Measurements from ENCODE around the gene MSN. TPM values are rescaled to one million over a fixed set of nuclear protein-coding genes. Genes with fewer than 3 reads are reported as not detected.
"Not testable (repeated sequence)": the region's sequence is repeated elsewhere in the genome, so short reads cannot be mapped to it uniquely, and the experiment has no call there.

The MSN gene
- polyA plus RNA-seq, 4 donors = 215 to 243 (median 229) TPM

- DNase-seq (ENCODE audit: low read depth in 4 of 4, low spot score in 2 of 4) = no peak
Measured at GRCh38 chrX:65712005-65712806, 44.8 kb downstream of the MSN start.

- DNase-seq (ENCODE audit: low read depth in 4 of 4, low spot score in 2 of 4) = no peak
Measured at GRCh38 chrX:65718538-65718937, 51.1 kb downstream of the MSN start.

- DNase-seq (ENCODE audit: low read depth in 4 of 4, low spot score in 2 of 4) = no peak
Measured at GRCh38 chrX:65720381-65720964, 53.0 kb downstream of the MSN start.

DNA sequence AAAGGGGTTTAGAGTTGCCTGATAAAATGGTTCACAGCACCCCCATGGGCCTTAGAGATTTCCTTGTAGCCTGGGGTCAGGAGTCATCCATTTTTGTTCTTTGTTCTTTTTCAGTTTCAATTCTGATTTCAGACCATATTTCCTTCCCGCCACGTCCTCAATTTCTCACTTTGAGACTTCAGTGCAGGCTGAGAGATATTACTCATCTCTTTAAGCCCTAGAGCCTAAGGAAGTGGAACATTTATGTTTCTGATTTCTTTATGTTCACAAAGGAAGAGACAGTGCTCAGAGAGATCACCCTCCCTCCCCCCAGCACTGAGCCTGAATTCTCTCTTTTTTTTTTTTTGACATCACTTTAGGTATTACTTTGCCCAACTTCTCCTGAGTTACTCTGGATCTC, 56.3 kb downstream of the MSN start:
- no peak for DNase-seq (ENCODE audit: low read depth in 4 of 4, low spot score in 2 of 4)

- DNase-seq (ENCODE audit: low read depth in 4 of 4, low spot score in 2 of 4) = no peak
Measured at GRCh38 chrX:65726715-65727114, 59.3 kb downstream of the MSN start.

- no peak for DNase-seq (ENCODE audit: low read depth in 4 of 4, low spot score in 2 of 4)
Measured at GRCh38 chrX:65731684-65732289, 64.3 kb downstream of the MSN start.

DNA sequence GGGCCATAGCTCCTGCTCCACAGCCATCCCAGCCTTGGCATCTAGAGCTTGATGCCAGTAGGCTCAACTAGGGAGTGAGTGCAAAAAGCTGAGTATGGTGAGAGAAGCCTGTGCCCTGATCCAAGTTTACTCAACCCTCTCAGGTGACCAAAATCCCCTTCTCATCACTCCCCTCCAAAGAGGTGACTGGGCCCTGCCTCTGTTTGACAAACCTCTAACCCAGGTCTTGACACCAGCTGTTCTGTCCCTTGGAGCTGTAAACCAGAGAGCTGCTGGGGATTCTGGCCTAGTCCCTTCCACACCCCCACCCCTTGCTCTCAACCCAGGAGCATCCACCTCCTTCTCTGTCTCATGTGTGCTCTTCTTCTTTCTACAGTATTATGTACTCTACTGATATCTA, 73.5 kb downstream of the MSN start:
- no peak for DNase-seq (ENCODE audit: low read depth in 4 of 4, low spot score in 2 of 4)

DNA sequence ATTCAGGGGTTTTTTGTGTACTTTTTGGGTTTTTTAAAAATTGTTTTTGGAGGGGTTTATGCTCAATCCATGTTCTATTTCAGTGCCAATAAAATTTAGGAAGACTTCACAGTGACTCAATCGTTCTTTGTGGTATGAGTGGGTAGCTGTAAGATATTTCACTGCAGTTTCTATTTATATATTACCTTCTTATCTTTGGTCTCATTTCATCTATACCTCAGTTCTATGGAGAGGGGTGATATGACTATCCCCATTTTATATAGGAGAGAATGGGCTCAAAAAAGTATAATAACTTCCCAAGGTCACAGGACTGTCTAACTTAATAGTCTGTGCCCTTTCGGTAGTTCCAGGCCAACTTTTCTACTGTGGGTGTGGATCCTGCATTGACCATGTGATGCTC, 74.4 kb downstream of the MSN start:
- DNase-seq (ENCODE audit: low read depth in 4 of 4, low spot score in 2 of 4) = no peak

GRCh38 chrX:65744965-65745364, 77.5 kb downstream of the MSN start:
- no peak for DNase-seq (ENCODE audit: low read depth in 4 of 4, low spot score in 2 of 4)

DNA sequence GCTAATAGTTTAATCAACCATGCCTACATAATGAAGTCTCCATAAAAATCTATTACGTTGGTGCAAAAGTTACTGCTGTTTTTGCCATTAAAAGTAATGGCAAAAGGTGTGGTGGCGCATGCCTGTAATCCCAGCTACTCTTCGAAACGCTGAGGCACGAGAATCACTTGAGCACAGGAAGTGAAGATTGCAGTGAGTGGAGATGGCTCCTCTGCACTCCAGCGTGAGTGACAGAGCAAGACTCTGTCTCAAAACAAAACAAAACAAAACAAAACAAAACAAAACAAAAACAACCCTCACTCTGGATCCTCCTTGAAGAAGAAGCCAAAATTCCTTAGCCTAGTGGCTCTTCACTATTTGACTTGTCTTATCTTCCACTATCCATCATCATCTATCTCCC, 78.0 kb downstream of the MSN start:
- no peak for DNase-seq (ENCODE audit: low read depth in 4 of 4, low spot score in 2 of 4)

DNA sequence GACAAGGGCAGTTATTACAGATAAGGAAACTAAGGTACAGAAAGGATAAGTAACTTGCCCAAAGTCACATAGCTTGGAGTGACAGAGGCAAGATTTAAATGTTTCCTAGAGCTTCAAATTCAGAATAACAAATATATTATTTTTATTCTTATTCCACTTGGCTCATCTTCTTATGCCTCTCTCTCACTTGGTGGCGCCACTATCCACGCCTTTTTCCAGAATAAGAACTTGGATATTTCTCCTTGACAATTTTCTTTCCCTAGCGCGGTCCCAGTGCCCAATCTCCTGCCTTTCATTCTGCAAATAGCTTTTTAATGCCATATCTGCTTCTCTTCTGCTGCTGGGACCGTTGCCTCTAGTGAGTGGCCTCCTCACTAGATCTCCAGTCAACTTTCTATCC, 78.5 kb downstream of the MSN start:
- no peak for DNase-seq (ENCODE audit: low read depth in 4 of 4, low spot score in 2 of 4)

GRCh38 chrX:65750674-65751469, 83.4 kb downstream of the MSN start:
- no peak for DNase-seq (ENCODE audit: low read depth in 4 of 4, low spot score in 2 of 4)

- DNase-seq (ENCODE audit: low read depth in 4 of 4, low spot score in 2 of 4) = no peak
Measured at GRCh38 chrX:65751519-65751918, 84.1 kb downstream of the MSN start.

DNA sequence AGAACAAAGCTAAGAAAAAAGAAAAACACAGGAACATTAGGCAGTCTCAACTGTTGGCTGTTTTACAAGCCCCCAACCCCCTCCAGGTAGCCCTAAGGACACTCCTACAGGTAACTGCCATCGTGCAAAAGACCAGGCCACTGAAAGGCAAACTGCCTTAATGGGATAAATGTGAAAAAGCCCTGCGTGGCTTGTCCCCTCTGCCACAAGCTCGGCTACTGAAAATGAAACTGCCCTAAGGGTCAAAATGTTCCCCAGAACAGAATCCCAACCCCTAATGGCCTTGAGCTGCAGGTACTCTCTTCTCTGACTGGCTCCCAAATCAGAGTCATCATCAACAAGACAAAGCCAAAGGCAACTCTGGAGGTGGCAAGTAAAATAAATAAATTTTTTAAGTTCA, 84.8 kb downstream of the MSN start:
- DNase-seq (ENCODE audit: low read depth in 4 of 4, low spot score in 2 of 4) = no peak

DNA sequence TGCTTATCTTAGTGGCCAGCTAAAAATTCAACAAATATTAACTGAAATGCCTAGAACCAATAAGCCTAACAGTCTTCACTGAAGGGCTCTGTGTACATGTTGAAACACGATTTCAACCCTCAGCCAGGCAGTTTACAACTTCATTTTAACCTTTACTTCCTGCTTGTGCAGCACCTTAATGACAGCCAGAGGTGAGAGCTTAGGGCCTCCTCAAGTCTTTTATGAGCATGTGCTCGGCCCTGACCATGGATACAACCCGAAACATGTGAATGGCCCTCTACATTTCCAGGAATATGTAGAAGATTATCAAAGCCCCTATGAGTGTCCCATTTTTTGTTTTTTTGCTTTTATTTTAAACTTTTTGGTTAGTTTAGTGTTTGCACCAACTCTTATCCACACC, 88.3 kb downstream of the MSN start:
- no peak for DNase-seq (ENCODE audit: low read depth in 4 of 4, low spot score in 2 of 4)

DNA sequence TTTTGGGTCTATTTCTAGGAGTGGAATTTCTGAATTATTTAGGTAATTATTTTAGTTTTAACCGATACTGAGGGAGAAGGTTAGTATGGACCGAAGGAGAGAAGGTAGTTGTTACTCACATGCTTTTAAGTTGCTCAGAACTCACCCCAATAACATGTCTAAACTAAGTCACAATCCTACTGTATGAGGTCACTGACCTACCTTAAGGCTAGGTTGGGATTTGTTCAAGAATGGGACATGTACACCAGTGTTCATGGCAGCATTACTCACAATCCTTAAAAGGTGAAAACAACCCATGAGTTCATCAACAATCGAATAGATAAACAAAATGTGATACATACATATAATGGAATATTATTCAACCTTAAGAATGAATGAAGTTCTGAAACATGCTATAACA, 90.5 kb downstream of the MSN start:
- DNase-seq (ENCODE audit: low read depth in 4 of 4, low spot score in 2 of 4) = no peak

GRCh38 chrX:65758505-65758904, 91.1 kb downstream of the MSN start:
- DNase-seq (ENCODE audit: low read depth in 4 of 4, low spot score in 2 of 4) = no peak

- not testable (repeated sequence) for DNase-seq (ENCODE audit: low read depth in 4 of 4, low spot score in 2 of 4)
Measured at GRCh38 chrX:65759525-65759924, 92.1 kb downstream of the MSN start.

DNA sequence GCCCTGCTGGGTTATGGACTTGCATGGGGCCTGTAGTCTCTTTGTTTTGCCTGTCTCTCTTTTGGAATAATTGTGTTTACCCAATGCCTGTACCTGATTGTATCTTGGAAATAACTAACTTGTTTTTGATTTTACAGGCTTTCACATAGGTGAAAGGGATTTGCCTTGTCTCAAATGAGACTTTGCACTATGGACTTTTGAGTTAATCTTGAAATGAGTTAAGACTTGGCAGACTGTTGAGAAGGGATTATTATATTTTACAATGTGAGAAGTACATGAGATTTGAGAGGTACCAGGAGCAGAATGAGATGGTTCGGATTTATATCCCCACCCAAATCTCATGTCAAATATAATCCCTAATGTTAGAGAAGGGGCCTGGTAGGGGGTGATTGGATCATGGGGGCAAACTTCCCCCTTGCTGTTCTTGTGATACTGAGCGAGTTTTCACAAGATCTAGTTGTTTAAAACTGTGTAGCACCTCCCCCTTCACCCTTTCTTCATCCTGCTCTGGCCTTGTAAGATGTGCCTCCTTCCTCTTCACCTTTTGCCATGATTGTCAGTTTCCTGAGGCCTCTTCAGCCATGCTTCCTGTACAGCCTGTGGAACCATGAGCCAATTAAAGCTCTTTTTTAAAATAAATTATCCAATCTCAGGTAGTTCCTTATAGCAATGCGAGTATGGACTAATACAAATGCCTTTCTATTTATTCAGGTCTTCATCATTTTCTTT, 102.3 kb downstream of the MSN start:
- no peak for DNase-seq (ENCODE audit: low read depth in 4 of 4, low spot score in 2 of 4)

DNA sequence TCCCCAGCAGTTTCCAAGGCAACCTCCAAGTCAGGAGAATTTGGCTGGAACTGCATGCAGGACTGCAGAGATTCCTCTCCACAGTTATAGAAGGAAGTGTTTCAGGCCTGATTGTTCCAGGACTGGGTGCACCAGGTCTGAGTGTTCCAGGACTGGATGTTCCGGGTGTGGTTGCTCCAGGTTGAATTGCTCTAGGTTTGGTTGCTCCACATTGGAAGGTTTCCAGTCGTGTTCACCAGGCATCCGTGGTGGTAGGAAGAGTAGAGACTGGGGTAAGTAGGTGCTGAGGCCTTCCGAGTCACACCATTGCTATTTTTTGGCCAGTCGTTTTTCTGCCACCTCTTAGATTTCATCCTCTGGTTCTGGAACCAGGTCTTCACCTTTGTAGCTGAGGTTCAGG, 105.4 kb downstream of the MSN start:
- no peak for DNase-seq (ENCODE audit: low read depth in 4 of 4, low spot score in 2 of 4)

- no peak for DNase-seq (ENCODE audit: low read depth in 4 of 4, low spot score in 2 of 4)
Measured at GRCh38 chrX:65781845-65782244, 114.4 kb downstream of the MSN start.

Data from left renal cortex interstitium (tissue), 4 donors.